Stimulated activated effector memory CD8-positive, alpha-beta T cell treated with anti-CD3 and anti-CD28 coated beads, Interleukin-12 subunit alpha, Interleukin-12 subunit beta, amount 100 ng/mL, for 72 hours (primary cell): Measurements from ENCODE around the gene RBKS.

ENCODE experiments used
- ATAC-seq: fragments of 150-1000 bp; cut with Tn5 transposase; 2 replicates; pipeline ENCODE4 v1.10.0; 2021
- DNase-seq, 2 donors: peaks; one replicate each; pipeline ENCODE4 v3.0.0; 2021 to 2022; ENCODE audit warnings: low spot score in 2 of 2
- H3K27ac Mint-ChIP-seq: one replicate; pipeline ENCODE4 v1.8.0; 2022; ENCODE audit warnings: mild to moderate bottlenecking, mixed read lengths
- H3K36me3 Mint-ChIP-seq: one replicate; pipeline ENCODE4 v1.8.0; 2022; ENCODE audit warnings: mild to moderate bottlenecking, mixed read lengths
- H3K4me1 Mint-ChIP-seq: one replicate; pipeline ENCODE4 v1.8.0; 2022; ENCODE audit warnings: mixed read lengths
- H3K4me3 Mint-ChIP-seq: one replicate; pipeline ENCODE4 v1.8.0; 2022; ENCODE audit warnings: mild to moderate bottlenecking, mixed read lengths
- H3K9me3 Mint-ChIP-seq: one replicate; pipeline ENCODE4 v1.8.0; 2022; ENCODE audit warnings: mixed read lengths

The RBKS gene

DNA sequence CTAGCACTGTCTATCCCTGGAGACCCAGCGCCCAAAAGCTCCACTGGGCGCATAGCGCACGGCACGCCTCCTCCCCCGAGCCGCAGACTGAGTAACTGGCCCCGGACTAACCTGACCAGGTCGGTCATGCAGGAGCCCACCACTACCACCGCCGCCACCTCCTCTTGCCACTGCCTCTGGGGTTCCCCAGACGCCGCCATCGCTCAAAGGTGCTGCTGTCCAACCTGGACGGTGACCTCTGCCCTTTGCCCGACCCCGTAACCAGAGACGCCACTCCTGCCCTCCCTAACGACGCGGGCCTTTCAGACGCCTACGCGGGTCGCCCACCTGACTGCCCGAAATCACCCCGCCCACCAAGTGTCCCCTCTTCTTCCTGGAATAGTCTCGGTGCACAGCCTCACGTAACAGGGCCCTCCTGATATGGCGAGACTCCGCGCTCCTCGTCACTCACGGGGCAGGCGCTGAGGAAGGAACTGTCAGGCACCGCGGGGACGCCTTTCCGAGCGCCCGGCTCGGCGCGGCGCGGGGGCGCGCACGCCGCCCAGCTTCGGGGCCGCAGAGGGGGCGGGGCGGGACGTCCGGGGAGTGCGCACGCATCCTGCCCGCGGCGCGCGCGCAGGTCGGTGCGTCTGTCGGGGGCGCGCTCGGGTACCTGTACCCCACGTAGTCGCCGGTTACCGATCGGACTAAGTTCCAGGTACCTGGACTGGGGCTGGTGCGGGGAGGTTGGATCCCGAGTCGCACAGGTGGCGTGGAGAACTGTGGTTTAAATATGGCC, at the start of gene RBKS, which contains the start of gene BABAM2:
RBKS (minus strand) TSS at position 242 of the 778 bp plus-strand sequence; CDS start at position 200, 42 bp downstream.
BABAM2 (plus strand) TSS at position 584 of the 778 bp plus-strand sequence. CDS start 3,828 bp downstream, outside the sequence.
- DNase-seq (peak; percentile 92 to 97), ATAC-seq (peak; percentile 94)
- peaks cover 71% of the 10 kb centered on the region for H3K4me1 Mint-ChIP-seq
- peaks cover 54% of the 10 kb centered on the region for H3K36me3 Mint-ChIP-seq
- H3K9me3 Mint-ChIP-seq = no peaks in the 10 kb centered on the region
- H3K27ac Mint-ChIP-seq = peak within 1 kb of the TSS; percentile 100
- peak within 1 kb of the TSS; percentile 98 for H3K4me3 Mint-ChIP-seq

DNA sequence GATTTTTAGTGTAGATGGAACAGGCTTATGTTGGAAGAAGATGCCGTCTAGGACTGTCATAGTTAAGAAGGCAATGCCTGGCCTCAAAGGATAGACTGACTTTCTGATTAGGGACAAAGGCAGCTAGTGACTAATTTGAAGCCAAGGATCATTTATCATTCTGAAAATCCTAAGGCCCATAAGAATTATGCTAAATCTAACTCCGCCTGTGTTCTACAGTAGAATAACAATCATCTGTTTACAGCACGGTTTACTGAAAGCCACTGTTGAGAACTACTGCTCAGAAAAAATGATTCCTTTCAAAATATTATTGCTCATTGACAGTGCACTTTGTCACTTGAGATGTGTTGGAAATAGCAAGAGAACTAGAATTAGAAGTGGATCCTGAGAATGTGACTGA, 44.8 kb upstream of the RBKS start:
- Mint-ChIP-seq H3K36me3 (peaks cover 29% of the 10 kb centered on the region), H3K27ac (peak overlapping the region; percentile 77), H3K4me3 (no peak overlapping the region), H3K4me1 (peaks cover 14% of the 10 kb centered on the region), H3K9me3 (no peaks in the 10 kb centered on the region)
- DNase-seq (no peak), ATAC-seq (no peak)

DNA sequence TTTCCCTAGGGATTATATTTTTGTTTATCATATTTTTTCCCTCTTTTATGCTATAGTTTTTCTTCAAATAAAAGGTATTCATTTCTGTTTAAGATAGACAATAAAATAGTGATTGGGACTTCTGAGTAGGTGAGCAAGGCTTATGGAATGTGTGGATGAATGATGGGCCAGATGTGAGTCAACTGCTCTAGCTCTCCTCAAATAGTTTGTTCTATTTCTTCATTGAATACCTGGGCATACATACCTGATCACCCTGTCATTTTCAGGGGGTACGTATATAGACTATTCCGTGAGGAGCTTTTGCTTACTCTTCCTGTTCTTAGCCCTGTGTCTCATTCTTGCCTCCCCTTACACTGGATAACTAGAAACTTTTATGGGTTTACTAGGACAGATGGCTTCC, 42.2 kb upstream of the RBKS start:
- peaks cover 14% of the 10 kb centered on the region for H3K4me1 Mint-ChIP-seq
- H3K36me3 Mint-ChIP-seq = peaks cover 32% of the 10 kb centered on the region
- H3K4me3 Mint-ChIP-seq = no peak overlapping the region
- no peak for ATAC-seq
- H3K9me3 Mint-ChIP-seq = no peaks in the 10 kb centered on the region
- DNase-seq = no peak
- no peak overlapping the region for H3K27ac Mint-ChIP-seq

DNA sequence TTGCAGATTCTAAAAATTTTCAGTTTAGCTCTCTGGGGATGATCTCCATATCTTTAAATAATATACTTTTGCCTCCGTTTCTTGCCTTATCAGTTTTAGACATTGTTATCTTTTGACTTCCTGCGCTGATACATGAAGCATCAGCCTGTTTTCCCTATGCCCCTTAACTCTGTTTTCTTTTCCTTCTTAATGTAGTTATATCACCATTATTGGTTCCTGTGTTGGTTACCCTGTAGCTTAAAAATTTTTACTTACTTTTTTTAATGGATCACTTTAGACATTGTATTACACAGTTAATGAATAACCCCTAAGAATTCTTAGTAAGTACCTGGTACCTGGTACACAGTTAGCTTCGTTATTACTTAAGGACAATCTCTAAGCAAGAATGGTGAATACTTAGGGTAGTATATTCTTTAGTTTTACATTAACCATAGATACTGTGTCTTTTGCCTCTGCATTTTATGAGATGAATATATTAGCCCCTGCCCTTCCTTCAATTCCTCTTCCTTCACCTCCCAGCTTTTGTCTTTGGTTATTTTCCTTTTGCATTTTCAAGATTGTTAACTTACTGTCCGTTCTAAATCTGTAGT, 41.3 kb upstream of the RBKS start:
- ATAC-seq (no peak), DNase-seq (no peak)
- Mint-ChIP-seq H3K4me1 (peaks cover 12% of the 10 kb centered on the region), H3K36me3 (peaks cover 32% of the 10 kb centered on the region), H3K4me3 (no peak overlapping the region), H3K9me3 (no peaks in the 10 kb centered on the region), H3K27ac (no peak overlapping the region)

- Mint-ChIP-seq H3K36me3 (peaks cover 32% of the 10 kb centered on the region), H3K9me3 (no peaks in the 10 kb centered on the region), H3K27ac (no peak overlapping the region), H3K4me3 (no peak overlapping the region), H3K4me1 (peaks cover 26% of the 10 kb centered on the region)
- ATAC-seq (no peak), DNase-seq (no peak)
Observed at GRCh38 chr2:27929916-27930486, 39.8 kb upstream of the RBKS start.

- H3K36me3 Mint-ChIP-seq = peaks cover 11% of the 10 kb centered on the region
- H3K4me3 Mint-ChIP-seq = no peak overlapping the region
- no peak overlapping the region for H3K27ac Mint-ChIP-seq
- DNase-seq (no peak), ATAC-seq (no peak)
- H3K4me1 Mint-ChIP-seq = peaks cover 19% of the 10 kb centered on the region
- H3K9me3 Mint-ChIP-seq = no peaks in the 10 kb centered on the region
Observed at GRCh38 chr2:27925766-27926472, 35.7 kb upstream of the RBKS start.

GRCh38 chr2:27922842-27923241, 32.7 kb upstream of the RBKS start:
- H3K36me3 Mint-ChIP-seq = no peaks in the 10 kb centered on the region
- DNase-seq (no peak), ATAC-seq (no peak)
- peaks cover 28% of the 10 kb centered on the region for H3K4me1 Mint-ChIP-seq
- no peak overlapping the region for H3K4me3 Mint-ChIP-seq
- no peaks in the 10 kb centered on the region for H3K9me3 Mint-ChIP-seq
- peak overlapping the region; percentile 14 for H3K27ac Mint-ChIP-seq

DNA sequence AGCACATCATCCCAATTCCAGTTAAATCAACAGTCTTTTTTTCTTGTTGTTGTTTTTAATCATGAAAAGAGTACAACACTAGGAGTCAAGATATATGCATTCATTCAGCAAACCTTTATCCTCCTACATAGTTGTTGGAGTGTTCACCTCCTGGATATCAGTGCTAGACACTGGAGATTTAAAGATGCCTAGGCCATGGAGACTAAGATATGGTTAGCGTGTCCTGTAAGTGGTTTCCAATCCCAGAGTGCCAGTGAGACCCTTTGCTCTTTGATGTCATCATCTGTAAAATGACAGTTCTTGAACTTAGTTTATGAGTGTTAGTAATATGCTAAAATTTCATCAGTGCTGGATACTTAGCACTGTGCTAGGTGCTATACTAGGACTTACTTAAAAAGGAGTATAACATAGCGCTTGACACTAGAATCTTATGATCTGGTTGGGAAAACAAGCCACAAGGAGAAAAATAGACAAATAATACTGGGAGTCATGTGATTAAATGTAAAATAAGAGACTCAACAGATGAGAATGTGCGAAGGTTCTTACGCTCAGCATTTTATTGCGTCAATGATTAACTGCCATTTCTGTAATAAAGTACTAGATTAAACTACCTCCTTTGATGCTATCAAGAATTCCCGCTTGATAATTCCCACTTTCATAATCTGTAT, 31.8 kb upstream of the RBKS start:
- Mint-ChIP-seq H3K27ac (no peak overlapping the region), H3K4me1 (peaks cover 28% of the 10 kb centered on the region), H3K36me3 (no peaks in the 10 kb centered on the region), H3K4me3 (no peak overlapping the region), H3K9me3 (no peaks in the 10 kb centered on the region)
- no peak for DNase-seq
- ATAC-seq = no peak

DNA sequence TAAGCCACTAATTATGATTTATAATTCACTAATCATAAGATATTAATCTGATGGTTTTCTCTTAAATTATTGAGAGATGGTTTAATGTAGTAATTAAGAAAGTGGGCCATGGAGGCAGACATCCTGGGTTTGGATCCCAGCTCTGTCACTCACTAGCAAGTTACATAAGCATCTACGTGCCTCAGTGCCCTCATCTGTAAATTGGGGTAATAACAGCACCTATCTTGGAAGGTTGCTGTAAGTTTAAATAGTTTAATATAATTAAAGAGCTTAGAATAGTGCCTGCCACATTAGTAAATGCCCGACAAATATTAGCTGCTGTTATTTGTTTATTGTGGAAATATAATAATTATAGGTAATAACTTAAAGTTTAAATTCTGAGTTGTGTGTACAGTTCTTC, 31.2 kb upstream of the RBKS start:
- Mint-ChIP-seq H3K27ac (no peak overlapping the region), H3K36me3 (no peaks in the 10 kb centered on the region), H3K4me1 (peaks cover 25% of the 10 kb centered on the region), H3K4me3 (no peak overlapping the region), H3K9me3 (no peaks in the 10 kb centered on the region)
- ATAC-seq = no peak
- no peak for DNase-seq

DNA sequence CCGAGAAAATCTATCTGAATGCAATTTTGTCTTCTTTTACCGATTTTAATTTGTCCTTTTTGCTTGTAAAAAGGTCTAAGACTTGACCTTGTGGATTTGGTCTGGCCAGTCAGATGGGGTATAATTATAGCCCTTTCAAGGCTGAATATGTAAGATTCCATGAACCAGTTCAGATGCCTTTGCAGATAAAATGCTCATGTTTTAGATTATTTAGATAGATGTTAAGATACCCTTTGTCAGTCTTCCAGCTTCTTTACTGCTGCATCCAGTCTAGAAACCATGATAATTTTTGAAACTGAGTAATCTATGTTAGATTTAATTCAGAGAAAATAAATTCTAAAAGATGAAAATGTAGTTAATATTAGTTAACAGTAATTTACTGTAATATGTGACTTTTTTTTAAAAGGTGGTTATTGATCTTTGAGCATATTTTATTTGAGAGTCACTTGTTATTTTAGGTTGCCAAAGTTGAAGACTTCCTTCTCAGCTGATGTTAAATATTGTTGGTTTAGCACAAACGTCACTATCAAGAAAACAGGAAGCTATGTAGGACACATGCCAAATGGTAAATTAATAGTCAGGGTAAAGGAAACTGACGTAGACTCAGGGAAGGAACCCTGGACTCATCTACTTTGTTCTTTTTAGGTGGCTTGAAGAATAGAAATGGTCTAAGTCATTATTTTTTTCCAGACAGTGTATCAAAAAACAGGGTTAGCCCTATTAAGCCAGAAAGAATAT, 30.1 kb upstream of the RBKS start:
- Mint-ChIP-seq H3K4me1 (peaks cover 14% of the 10 kb centered on the region), H3K27ac (peak overlapping the region; percentile 87), H3K4me3 (peak overlapping the region; percentile 33), H3K36me3 (no peaks in the 10 kb centered on the region), H3K9me3 (no peaks in the 10 kb centered on the region)
- no peak for DNase-seq
- peak; percentile 58 for ATAC-seq

GRCh38 chr2:27916293-27916995, 26.3 kb upstream of the RBKS start:
- no peak overlapping the region for H3K27ac Mint-ChIP-seq
- peaks cover 21% of the 10 kb centered on the region for H3K4me1 Mint-ChIP-seq
- DNase-seq (no peak), ATAC-seq (no peak)
- H3K36me3 Mint-ChIP-seq = no peaks in the 10 kb centered on the region
- H3K9me3 Mint-ChIP-seq = no peaks in the 10 kb centered on the region
- no peak overlapping the region for H3K4me3 Mint-ChIP-seq

DNA sequence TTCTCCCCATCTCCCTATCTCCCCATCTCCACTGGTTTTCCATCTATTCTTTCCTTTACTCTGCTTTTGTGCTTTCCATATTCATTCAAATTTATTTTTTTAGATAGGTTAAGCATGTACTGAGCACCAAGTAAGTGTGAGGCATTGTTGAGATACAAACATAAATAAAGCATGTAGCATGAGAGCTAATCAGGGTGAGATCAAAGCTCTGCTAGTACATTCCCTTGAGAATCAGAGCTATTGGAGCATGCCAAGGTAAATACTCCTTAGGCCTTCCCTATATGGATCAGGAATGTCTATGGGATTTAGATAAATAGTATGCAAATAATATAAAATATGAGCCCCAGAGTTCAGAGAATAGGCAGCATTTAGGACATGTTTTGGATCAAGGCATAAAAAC, 25.7 kb upstream of the RBKS start:
- no peak for DNase-seq
- Mint-ChIP-seq H3K4me1 (peaks cover 21% of the 10 kb centered on the region), H3K36me3 (no peaks in the 10 kb centered on the region)

DNA sequence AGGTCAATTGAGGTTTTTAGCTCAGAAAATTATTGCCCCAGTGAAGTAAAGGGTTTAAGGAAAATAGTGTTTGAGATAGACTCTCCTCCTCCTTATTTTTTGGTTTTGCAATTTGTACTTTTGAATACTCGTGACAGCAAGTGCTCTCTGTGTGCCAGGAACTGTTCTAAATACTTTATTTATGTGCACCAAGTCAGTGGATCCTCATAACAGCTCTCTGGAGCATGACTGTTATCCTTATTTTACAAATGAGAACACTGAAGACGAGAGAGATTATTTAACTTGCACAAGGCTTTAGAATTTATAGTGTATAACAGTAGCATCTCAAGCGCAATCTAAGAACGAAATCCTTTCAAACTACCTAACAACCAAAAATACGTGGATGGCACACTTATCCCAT, 25.0 kb upstream of the RBKS start:
- no peak for DNase-seq
- Mint-ChIP-seq H3K36me3 (no peaks in the 10 kb centered on the region), H3K4me1 (peaks cover 16% of the 10 kb centered on the region), H3K4me3 (no peak overlapping the region), H3K9me3 (no peaks in the 10 kb centered on the region), H3K27ac (no peak overlapping the region)
- no peak for ATAC-seq

More for the DNA sequence above, 25.7 kb upstream of the RBKS start:
- ATAC-seq = no peak
- no peaks in the 10 kb centered on the region for H3K9me3 Mint-ChIP-seq
- H3K27ac Mint-ChIP-seq = no peak overlapping the region
- no peak overlapping the region for H3K4me3 Mint-ChIP-seq

DNA sequence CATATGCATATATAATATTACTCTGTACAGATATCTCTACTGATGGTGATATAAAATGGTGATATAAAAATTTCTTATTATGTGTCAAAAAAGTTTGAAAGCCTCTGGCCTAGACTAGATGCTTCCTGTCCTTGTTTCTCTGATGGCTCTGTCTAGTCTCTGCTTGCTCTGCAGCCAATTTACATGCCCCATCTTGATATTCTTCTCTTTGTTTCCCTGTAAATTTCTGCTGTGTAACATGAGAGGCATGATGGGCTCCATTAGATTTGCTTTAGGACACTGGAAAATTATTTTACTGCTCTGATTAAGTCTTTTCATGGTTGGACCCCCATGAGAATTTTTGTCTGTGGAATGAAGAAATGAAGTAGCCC, 24.6 kb upstream of the RBKS start:
- no peak for ATAC-seq
- Mint-ChIP-seq H3K36me3 (no peaks in the 10 kb centered on the region), H3K9me3 (no peaks in the 10 kb centered on the region), H3K27ac (no peak overlapping the region), H3K4me3 (no peak overlapping the region), H3K4me1 (peaks cover 12% of the 10 kb centered on the region)
- no peak for DNase-seq
